GM19099 (cell line): ENCODE measurements around the gene ZNF525.

Experiments
- POLR2A ChIP-seq: IDR thresholded peaks from 3 replicates; pipeline ENCODE4 v1.6.1; 2011; ENCODE audit warnings: low read depth; ENCODE audit not compliant: insufficient read length; ENCODE audit errors: extremely low read depth

ZNF525 gene

GRCh38 chr19:53365134-53365898 lies at the start of gene ZNF525:
Gene ZNF525, plus strand, starts transcription at chr19:53365705. Its CDS starts 6,577 bp downstream, at chr19:53372282.
- peak; percentile 88 for TF ChIP-seq POLR2A

DNA sequence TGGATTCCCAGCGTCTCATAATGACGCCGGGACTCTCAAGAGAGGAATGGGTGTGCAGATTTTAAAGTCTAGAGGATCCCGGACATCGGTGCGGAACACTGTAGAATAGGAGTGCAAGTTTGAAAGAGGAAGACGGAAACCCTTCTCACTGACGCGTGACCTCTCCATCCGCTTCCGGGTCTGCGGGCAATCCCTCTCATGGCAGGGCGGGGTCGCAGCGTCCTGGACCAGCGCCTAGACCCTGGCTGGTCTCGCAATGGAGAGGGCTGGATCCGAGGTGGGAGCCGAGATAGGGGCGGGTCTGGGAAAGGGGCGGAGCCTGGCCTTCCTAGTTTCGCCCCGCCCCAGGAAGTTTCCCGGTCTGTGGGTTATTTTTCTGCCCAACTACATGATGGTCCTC lies 36.5 kb upstream of the ZNF525 start:
- no peak for TF ChIP-seq POLR2A

GRCh38 chr19:53332484-53332883 lies 33.0 kb upstream of the ZNF525 start:
- TF ChIP-seq POLR2A, result no peak

DNA sequence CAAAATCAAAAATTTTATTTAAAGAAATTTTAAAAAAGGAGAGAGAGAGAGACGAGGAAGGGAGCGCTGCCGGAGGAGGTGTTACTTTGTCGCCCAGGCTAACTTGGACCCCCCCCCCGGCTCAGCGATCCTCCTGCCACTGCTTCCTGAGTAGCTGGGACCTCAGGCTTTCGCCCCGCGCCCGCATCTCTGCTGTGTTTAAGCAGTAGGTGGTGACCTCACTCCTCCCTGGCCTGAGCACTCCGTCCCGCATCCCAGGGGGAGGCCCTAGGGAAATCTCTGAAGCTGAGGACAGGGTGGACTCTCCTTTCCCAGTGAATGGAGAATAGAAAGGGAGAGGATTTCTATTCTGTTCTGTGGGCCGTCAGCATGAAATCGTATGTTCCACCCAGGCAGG lies 32.4 kb upstream of the ZNF525 start:
- TF ChIP-seq POLR2A, result no peak

- TF ChIP-seq POLR2A, result peak; percentile 84
Observed at GRCh38 chr19:53333463-53334449, 31.7 kb upstream of the ZNF525 start, which contains the start of gene ZNF845. Gene ZNF845, plus strand, starts transcription at chr19:53333749. Its CDS starts 7,559 bp downstream, at chr19:53341308.

GRCh38 chr19:53355739-53356138 lies 9.8 kb upstream of the ZNF525 start:
- no peak for TF ChIP-seq POLR2A

DNA sequence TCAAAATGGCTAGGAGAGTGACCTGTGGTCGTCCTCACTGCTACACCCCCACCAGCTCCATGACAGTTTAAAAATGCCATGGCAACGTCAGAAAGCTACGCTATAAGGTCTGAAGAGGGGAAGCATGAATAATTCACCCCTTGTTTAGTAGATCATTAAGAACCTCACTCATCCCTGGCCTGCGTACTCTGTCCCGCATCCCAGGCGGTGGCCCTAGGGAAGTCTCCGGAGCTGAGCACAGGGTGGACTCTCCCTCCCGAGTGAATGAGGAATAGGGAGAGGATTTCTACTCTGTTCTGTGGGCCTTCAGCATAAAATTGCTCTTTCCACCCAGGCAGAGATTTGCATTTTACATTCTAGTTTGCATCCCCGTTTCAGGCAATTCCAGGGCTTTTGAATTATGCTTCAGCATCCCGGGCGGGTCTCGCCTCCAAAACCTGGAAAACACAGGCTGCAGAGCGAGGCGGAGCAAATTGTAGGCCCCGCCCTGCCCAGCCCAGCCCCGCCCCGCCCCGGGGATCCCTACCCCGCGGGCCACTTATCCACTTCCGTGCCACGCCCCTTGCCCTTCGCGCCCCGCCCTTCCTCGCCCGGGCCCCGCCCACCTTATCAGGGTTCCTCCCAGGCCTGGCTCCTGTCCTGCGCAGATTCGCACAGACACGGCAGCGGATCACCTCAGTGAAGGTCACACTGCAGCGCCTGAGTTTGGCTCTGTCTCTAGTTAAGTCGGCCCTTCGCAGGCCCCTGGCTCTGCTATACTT lies 7.5 kb upstream of the ZNF525 start:
- no peak for TF ChIP-seq POLR2A

DNA sequence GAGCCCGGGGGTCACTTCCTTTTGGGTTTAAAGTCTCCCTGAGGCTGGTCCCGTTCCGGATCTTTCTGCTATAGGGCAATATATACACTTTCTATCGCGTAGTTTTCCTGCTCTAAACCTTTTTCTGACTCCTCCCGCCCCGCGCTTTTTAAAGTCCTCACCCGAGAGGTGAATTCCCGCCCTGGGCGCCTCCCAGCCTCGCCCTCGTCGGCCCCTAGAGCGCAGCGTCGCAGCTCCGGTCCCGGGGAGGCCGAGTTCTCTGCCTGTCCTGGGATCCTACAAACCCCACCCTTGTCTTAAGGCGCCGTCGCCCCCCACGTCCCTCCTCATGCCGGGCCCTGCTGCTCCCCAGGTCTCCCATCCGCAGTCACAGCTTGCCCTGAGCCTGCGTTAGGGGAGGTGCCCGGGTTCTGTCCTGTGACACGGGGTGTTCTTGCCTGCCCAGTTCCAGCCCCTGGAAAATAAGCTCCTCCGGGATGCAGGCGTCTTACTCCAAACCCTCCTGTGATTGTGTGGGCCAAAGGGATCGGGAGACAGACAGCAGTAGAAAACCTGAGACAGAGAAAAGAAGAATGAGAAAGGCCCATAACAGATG lies 491 bp downstream of the ZNF525 start:
- no peak for TF ChIP-seq POLR2A

DNA sequence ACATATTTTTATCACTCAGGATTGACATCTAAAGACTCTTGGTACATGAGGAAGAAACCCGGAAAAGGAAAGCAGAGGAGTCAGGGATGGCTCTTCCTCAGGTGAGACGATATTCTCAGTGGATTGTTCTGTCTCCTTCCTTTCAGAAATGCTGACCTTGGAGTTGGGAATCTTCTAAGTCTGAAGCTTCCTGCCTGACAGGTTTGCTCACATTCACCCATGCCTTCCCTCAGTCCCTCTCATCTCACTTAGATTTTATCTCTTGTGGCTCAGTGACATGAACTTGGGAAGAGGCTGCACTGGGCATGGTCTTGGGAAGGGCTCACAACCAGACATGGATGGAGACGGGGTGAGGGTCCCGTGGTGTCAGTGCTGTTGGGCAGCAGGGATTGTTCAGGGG lies 6.7 kb downstream of the ZNF525 start:
- no peak for TF ChIP-seq POLR2A

DNA sequence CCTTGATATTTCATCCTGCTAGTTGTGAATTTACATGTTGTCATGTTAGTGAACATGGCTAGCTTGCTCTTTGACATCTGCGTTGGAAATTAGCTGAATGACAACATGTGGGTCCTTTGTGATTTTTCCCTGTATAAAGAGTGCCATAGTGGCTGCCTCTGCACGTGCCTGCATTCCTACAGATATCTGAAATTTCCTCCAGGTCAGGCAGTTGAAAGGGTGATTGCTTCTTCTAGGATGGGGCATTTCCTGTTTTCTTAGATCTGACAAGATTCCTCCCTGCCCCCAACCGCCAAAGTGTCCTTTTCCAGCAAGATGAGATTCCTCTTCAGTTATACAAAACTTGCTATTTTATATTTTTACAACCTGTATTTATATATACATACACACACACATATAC lies 8.8 kb downstream of the ZNF525 start:
- no peak for TF ChIP-seq POLR2A

- no peak for TF ChIP-seq POLR2A
Observed at GRCh38 chr19:53374743-53375142, 9.2 kb downstream of the ZNF525 start.

- TF ChIP-seq POLR2A, result no peak
Observed at GRCh38 chr19:53381376-53381775, 15.9 kb downstream of the ZNF525 start.

DNA sequence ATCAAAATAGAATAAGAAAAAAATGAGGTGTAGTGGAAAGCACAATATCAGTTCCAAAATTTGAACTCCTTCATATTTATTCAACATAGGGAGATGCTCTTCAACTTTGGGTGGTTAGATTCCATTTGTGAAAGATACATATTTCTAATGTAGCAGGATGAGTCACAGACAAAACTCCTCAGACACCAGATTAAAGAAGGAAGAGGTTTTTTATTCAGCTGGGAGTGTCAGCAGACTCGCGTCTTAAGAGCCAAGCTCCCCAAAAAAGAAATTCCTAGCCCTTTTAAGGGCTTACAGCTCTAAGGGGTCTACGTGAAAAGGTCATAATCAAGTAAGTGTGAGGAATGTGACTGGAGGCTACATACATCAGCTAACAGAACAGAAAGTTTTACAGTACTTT lies 22.7 kb downstream of the ZNF525 start:
- no peak for TF ChIP-seq POLR2A

GRCh38 chr19:53388904-53389303 lies 23.4 kb downstream of the ZNF525 start:
- no peak for TF ChIP-seq POLR2A
